HEK293T (cell line): Measurements from ENCODE around the gene COBLL1.

ENCODE experiments used
- BHLHE40 ChIP-seq: fragments of 450-650 bp; IDR thresholded peaks from 2 replicates; pipeline ENCODE4 v1.6.1; 2016; ENCODE audit warnings: mild to moderate bottlenecking, moderate library complexity, borderline replicate concordance
- ELF4 ChIP-seq: fragments of 450-650 bp; IDR thresholded peaks from 2 replicates; pipeline ENCODE4 v1.6.1; 2017; ENCODE audit warnings: antibody characterized with exemption
- FOXM1 ChIP-seq: fragments of 450-650 bp; IDR thresholded peaks from 2 replicates; pipeline ENCODE4 v1.6.1; 2017; ENCODE audit warnings: mild to moderate bottlenecking, borderline replicate concordance
- HDGF ChIP-seq: fragments of 450-650 bp; IDR thresholded peaks from 2 replicates; pipeline ENCODE4 v1.6.1; 2017; ENCODE audit warnings: antibody characterized with exemption, borderline replicate concordance
- SP1 ChIP-seq: fragments of 450-650 bp; IDR thresholded peaks from 2 replicates; pipeline ENCODE4 v1.6.1; 2017
- ZNF384 ChIP-seq: fragments of 450-650 bp; IDR thresholded peaks from 2 replicates; pipeline ENCODE4 v1.6.1; 2016

GRCh38 chr2:164803776-164804466 lies 37.7 kb downstream of the COBLL1 start:
- TF ChIP-seq FOXM1 (no peak), BHLHE40 (no peak), HDGF (no peak), ZNF384 (no peak), SP1 (no peak), ELF4 (no peak)
